BJ (cell line): Measurements from ENCODE around the gene PACSIN2. TPM values are rescaled to one million over a fixed set of nuclear protein-coding genes. Genes with fewer than 3 reads are reported as not detected.
A peak's percentile ranks its signal among the peaks of the same experiment; 100 is the strongest.

Experiments
- CTCF ChIA-PET: fragments of 350-600 bp; formaldehyde crosslinking; extraction: SDS; loops from one replicate; lab custom pipeline; 2021; ENCODE audit warnings: antibody characterized with exemption, inconsistent platforms; lab: Yijun Ruan, JAX
- POLR2A ChIA-PET: fragments of 300-600 bp; sonication (Branson Sonifier 250); formaldehyde crosslinking; extraction: SDS; loops from one replicate; lab custom pipeline; 2021; ENCODE audit warnings: antibody characterized with exemption; lab: Charles Lee
- DNase-seq: peaks from one replicate; pipeline ENCODE4 v3.0.0-alpha.2; 2011; ENCODE audit warnings: low read depth
- H3K27me3 ChIP-seq: 2 replicates; pipeline ENCODE4 v1.6.0; 2011; ENCODE audit warnings: low read length; ENCODE audit not compliant: control insufficient read depth, insufficient read depth
- H3K36me3 ChIP-seq: 2 replicates; pipeline ENCODE4 v1.5.1; 2011; ENCODE audit warnings: low read length; ENCODE audit not compliant: control insufficient read depth, insufficient read depth
- H3K4me3 ChIP-seq: 2 replicates; pipeline ENCODE4 v1.5.1; 2011; ENCODE audit warnings: low read depth, mild to moderate bottlenecking, control low read depth, low read length
- polyA plus RNA-seq: library from polyadenylated mRNA; depleted of rRNA; stranded (reverse); fragments of >200 nt; gene quantifications from 2 replicates; pipeline ENCODE4 v1.2.3, GENCODE V29; 2011
- TF ChIP-seq, protein P1 (sequence below): IDR thresholded peaks from 2 replicates; pipeline ENCODE4 v1.5.1; 2011; ENCODE audit warnings: low read depth, mild to moderate bottlenecking, control low read depth, inconsistent platforms, low read length, moderate library complexity; ENCODE audit not compliant: insufficient read depth

The PACSIN2 gene
- polyA plus RNA-seq, 1 experiment: 86.3 TPM

GRCh38 chr22:42883121-42883520 lies 131.8 kb downstream of the PACSIN2 start:
- CTCF ChIA-PET: no interaction called here
- peaks cover 48% of the 10 kb centered on the region for H3K36me3 ChIP-seq
- POLR2A ChIA-PET: no interaction called here

GRCh38 chr22:42881982-42882656 lies 132.8 kb downstream of the PACSIN2 start:
- Histone ChIP-seq H3K4me3 (no peak overlapping the region), H3K27me3 (no peaks in the 10 kb centered on the region), H3K36me3 (peaks cover 46% of the 10 kb centered on the region)
- ChIA-PET POLR2A (no interaction called here), CTCF (interaction anchor here (0.9 to 1.5 kb wide), 2 partner anchors 11 to 15 kb away, joined by 3 to 4 read pairs; no protein-coding TSS in a partner anchor)
- TF ChIP-seq, protein P1, sequence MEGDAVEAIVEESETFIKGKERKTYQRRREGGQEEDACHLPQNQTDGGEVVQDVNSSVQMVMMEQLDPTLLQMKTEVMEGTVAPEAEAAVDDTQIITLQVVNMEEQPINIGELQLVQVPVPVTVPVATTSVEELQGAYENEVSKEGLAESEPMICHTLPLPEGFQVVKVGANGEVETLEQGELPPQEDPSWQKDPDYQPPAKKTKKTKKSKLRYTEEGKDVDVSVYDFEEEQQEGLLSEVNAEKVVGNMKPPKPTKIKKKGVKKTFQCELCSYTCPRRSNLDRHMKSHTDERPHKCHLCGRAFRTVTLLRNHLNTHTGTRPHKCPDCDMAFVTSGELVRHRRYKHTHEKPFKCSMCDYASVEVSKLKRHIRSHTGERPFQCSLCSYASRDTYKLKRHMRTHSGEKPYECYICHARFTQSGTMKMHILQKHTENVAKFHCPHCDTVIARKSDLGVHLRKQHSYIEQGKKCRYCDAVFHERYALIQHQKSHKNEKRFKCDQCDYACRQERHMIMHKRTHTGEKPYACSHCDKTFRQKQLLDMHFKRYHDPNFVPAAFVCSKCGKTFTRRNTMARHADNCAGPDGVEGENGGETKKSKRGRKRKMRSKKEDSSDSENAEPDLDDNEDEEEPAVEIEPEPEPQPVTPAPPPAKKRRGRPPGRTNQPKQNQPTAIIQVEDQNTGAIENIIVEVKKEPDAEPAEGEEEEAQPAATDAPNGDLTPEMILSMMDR: no peak
- no peak for DNase-seq

More at GRCh38 chr22:42883121-42883520, 131.8 kb downstream of the PACSIN2 start:
- DNase-seq: no peak
- TF ChIP-seq, protein P1: no peak
- H3K27me3 ChIP-seq: no peaks in the 10 kb centered on the region
- no peak overlapping the region for H3K4me3 ChIP-seq

DNA sequence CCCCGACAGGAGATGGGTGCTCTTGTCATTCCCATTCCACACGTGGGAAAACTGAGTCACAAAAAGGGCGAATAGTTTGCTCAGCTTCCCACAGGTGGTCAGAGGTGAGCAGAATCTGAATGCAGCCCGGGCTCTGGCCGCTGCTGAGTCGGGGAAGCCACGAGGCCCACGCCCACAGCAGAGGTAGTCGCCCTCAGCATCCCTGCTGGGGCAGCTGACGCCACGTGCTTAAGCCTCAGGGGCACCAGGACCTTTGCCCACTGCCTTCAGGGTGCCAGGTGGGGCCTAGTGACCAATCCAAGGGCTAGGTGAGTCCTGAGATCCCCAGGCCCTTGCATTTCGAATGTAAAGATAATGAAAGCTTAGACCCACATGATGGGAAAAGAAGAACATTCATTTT lies 133.7 kb downstream of the PACSIN2 start:
- no peak for DNase-seq
- H3K4me3 ChIP-seq: no peak overlapping the region
- H3K27me3 ChIP-seq: no peaks in the 10 kb centered on the region
- ChIA-PET POLR2A (no interaction called here), CTCF (interaction anchor here (1.5 kb wide), 1 partner anchor 11 kb away, joined by 4 read pairs; no protein-coding TSS in a partner anchor)
- H3K36me3 ChIP-seq: peaks cover 50% of the 10 kb centered on the region
- TF ChIP-seq, protein P1: no peak

- ChIA-PET POLR2A (no interaction called here), CTCF (no interaction called here)
- TF ChIP-seq, protein P1: 0 out of 2 replicates have a peak, but pooled peaks have one; percentile 27
- DNase-seq: no peak
- Histone ChIP-seq H3K4me3 (no peak overlapping the region), H3K27me3 (no peaks in the 10 kb centered on the region), H3K36me3 (peaks cover 53% of the 10 kb centered on the region)
Measured at GRCh38 chr22:42880815-42881214, 134.1 kb downstream of the PACSIN2 start.

- Histone ChIP-seq H3K27me3 (no peaks in the 10 kb centered on the region), H3K4me3 (no peak overlapping the region), H3K36me3 (peaks cover 53% of the 10 kb centered on the region)
- no peak for DNase-seq
- TF ChIP-seq, protein P1: no peak
- CTCF ChIA-PET: no interaction called here
- POLR2A ChIA-PET: no interaction called here
Measured at GRCh38 chr22:42879371-42880021, 135.5 kb downstream of the PACSIN2 start.
